ENCODE results near the gene AVPI1.

GRCh38 chr10:97683556-97684367 is 3.3 kb downstream of the AVPI1 start:
- TF ChIP-seq CTCF (IDR thresholded peaks at IDR 0.05; ENCODE audit: extremely low read depth in 1 of 2, insufficient read depth in 1 of 2, low read depth in 1 of 2, low read length in 2 of 2) = no peak
- no peak for TF ChIP-seq POLR2A (IDR thresholded peaks at IDR 0.05; ENCODE audit: low read depth, low read length)
- no peak for TF ChIP-seq MAX (IDR thresholded peaks at IDR 0.05; ENCODE audit: insufficient read depth, insufficient read length)
- TF ChIP-seq EZH2 (IDR thresholded peaks at IDR 0.05; ENCODE audit: borderline replicate concordance, low read depth, low read length, severe bottlenecking) = no peak
- no peak for TF ChIP-seq MYC (IDR thresholded peaks at IDR 0.05; ENCODE audit: low read depth, low read length)
- no peak for TF ChIP-seq POLR2AphosphoS5 (IDR thresholded peaks at IDR 0.05; ENCODE audit: insufficient read depth, low read depth, low read length)
- no peak for TF ChIP-seq JUN (IDR thresholded peaks at IDR 0.05; ENCODE audit: borderline replicate concordance, insufficient read depth, insufficient read length, low read depth)
- no peak for TF ChIP-seq GATA2 (IDR thresholded peaks at IDR 0.05; ENCODE audit: insufficient read depth, insufficient read length, low read depth, low read length)
- no peak for TF ChIP-seq FOS (IDR thresholded peaks at IDR 0.05; ENCODE audit: borderline replicate concordance, insufficient read depth, low read length)

Measured in endothelial cell of umbilical vein (primary cell).